Astrocyte (in vitro differentiated cells and primary cell): Measurements from ENCODE around the gene ADRA2B. TPM values are rescaled to one million over a fixed set of nuclear protein-coding genes. Genes with fewer than 3 reads are reported as not detected.
A peak's percentile ranks its signal among the peaks of the same experiment; 100 is the strongest.

Experiments
- DNase-seq: peaks from one replicate; pipeline ENCODE4 v3.0.0-alpha.2; 2010; ENCODE audit warnings: low read depth
- FAIRE-seq: peaks from 2 replicates; lab custom pipeline; 2011; peaks lifted over from hg19 to GRCh38; lab: Jason Lieb, UNC
- H2AFZ ChIP-seq: 2 replicates; pipeline ENCODE4 v1.6.0; 2012; ENCODE audit warnings: low read depth, low read length, inconsistent platforms
- H3K27ac ChIP-seq: 2 replicates; pipeline ENCODE4 v1.5.1; 2011; ENCODE audit warnings: low read depth, low read length, inconsistent platforms
- H3K27me3 ChIP-seq: 2 replicates; pipeline ENCODE4 v1.6.0; 2011; ENCODE audit warnings: low read length, inconsistent platforms; ENCODE audit not compliant: insufficient read depth
- H3K36me3 ChIP-seq: 2 replicates; pipeline ENCODE4 v1.5.1; 2011; ENCODE audit warnings: low read length, inconsistent platforms; ENCODE audit not compliant: insufficient read depth
- H3K4me1 ChIP-seq: 2 replicates; pipeline ENCODE4 v1.5.1; 2011; ENCODE audit warnings: low read length, inconsistent platforms; ENCODE audit not compliant: insufficient read depth
- H3K4me2 ChIP-seq: 2 replicates; pipeline ENCODE4 v1.6.0; 2012; ENCODE audit warnings: low read length, inconsistent platforms
- H3K4me3 ChIP-seq: 2 replicates; pipeline ENCODE4 v1.5.1; 2011; ENCODE audit warnings: low read depth, mild to moderate bottlenecking, low read length, inconsistent platforms; ENCODE audit not compliant: insufficient read depth
- H3K79me2 ChIP-seq: 2 replicates; pipeline ENCODE4 v1.6.0; 2012; ENCODE audit warnings: mild to moderate bottlenecking, low read length, inconsistent platforms; ENCODE audit not compliant: insufficient read depth
- H3K9ac ChIP-seq: 2 replicates; pipeline ENCODE4 v1.6.0; 2012; ENCODE audit warnings: mild to moderate bottlenecking, low read length, inconsistent platforms
- H3K9me3 ChIP-seq: 2 replicates; pipeline ENCODE4 v1.5.1; 2012; ENCODE audit warnings: low read depth, mild to moderate bottlenecking, low read length, inconsistent platforms; ENCODE audit not compliant: insufficient read depth
- H4K20me1 ChIP-seq: 2 replicates; pipeline ENCODE4 v1.6.0; 2012; ENCODE audit warnings: low read length, inconsistent platforms; ENCODE audit not compliant: insufficient read depth
- H3K27ac Mint-ChIP-seq: one replicate; pipeline ENCODE4 v1.8.0; 2021; ENCODE audit warnings: mild to moderate bottlenecking, mixed read lengths; ENCODE audit not compliant: unreplicated experiment
- H3K27me3 Mint-ChIP-seq: one replicate; pipeline ENCODE4 v1.8.0; 2021; ENCODE audit warnings: low read depth, mixed read lengths; ENCODE audit not compliant: unreplicated experiment
- H3K36me3 Mint-ChIP-seq: one replicate; pipeline ENCODE4 v1.8.0; 2021; ENCODE audit warnings: low read depth, mixed read lengths; ENCODE audit not compliant: unreplicated experiment
- H3K4me1 Mint-ChIP-seq: one replicate; pipeline ENCODE4 v1.8.0; 2021; ENCODE audit warnings: low read depth, mixed read lengths; ENCODE audit not compliant: unreplicated experiment
- H3K4me3 Mint-ChIP-seq: one replicate; pipeline ENCODE4 v1.8.0; 2021; ENCODE audit warnings: mild to moderate bottlenecking, moderate library complexity, mixed read lengths; ENCODE audit not compliant: unreplicated experiment
- H3K9me3 Mint-ChIP-seq: one replicate; pipeline ENCODE4 v1.8.0; 2021; ENCODE audit warnings: mild to moderate bottlenecking, mixed read lengths; ENCODE audit not compliant: unreplicated experiment
- CTCF ChIP-seq: IDR thresholded peaks from 2 replicates; pipeline ENCODE4 v1.5.1; 2011; ENCODE audit warnings: low read depth, mild to moderate bottlenecking, inconsistent platforms, low read length, moderate library complexity; ENCODE audit not compliant: insufficient read depth
- EZH2 ChIP-seq: IDR thresholded peaks from 2 replicates; pipeline ENCODE4 v1.6.1; 2012; ENCODE audit warnings: mild to moderate bottlenecking, low read length, inconsistent platforms; ENCODE audit not compliant: insufficient read depth
- total RNA-seq: library from RNA; stranded (reverse); gene quantifications from 2 replicates; pipeline ENCODE4 v1.2.1, GENCODE V29; 2021

Gene ADRA2B
- total RNA-seq, 1 donor from 2014 or later, result not detected

- H4K20me1 ChIP-seq, result no peaks in the 10 kb centered on the region
- Mint-ChIP-seq H3K27me3 (peaks cover 13% of the 10 kb centered on the region), H3K27ac (no peak overlapping the region), H3K4me3 (no peak overlapping the region), H3K36me3 (no peaks in the 10 kb centered on the region), H3K9me3 (peaks cover 3% of the 10 kb centered on the region), H3K4me1 (no peaks in the 10 kb centered on the region)
- H3K4me2 ChIP-seq, result no peak overlapping the region
- no peak for DNase-seq
- no peak for FAIRE-seq
- H2AFZ ChIP-seq, result peak overlapping the region; percentile 56
- no peaks in the 10 kb centered on the region for H3K36me3 ChIP-seq
- no peak overlapping the region for H3K9ac ChIP-seq
- no peak overlapping the region for H3K4me3 ChIP-seq
- no peaks in the 10 kb centered on the region for H3K79me2 ChIP-seq
- H3K9me3 ChIP-seq, result no peaks in the 10 kb centered on the region
- H3K4me1 ChIP-seq, result peaks cover 4% of the 10 kb centered on the region
- H3K27ac ChIP-seq, result no peak overlapping the region
- H3K27me3 ChIP-seq, result no peaks in the 10 kb centered on the region
- TF ChIP-seq EZH2 (no peak), CTCF (no peak)
Observed at GRCh38 chr2:96163768-96164429, 47.5 kb upstream of the ADRA2B start.

- H3K9me3 ChIP-seq, result no peaks in the 10 kb centered on the region
- no peak for DNase-seq
- no peak overlapping the region for H3K27ac Mint-ChIP-seq
Observed at GRCh38 chr2:96163415-96163767, 47.0 kb upstream of the ADRA2B start.

More at GRCh38 chr2:96163415-96163767, 47.0 kb upstream of the ADRA2B start:
- no peaks in the 10 kb centered on the region for H3K36me3 ChIP-seq
- no peak for TF ChIP-seq EZH2
- TF ChIP-seq CTCF, result no peak
- Mint-ChIP-seq H3K36me3 (no peaks in the 10 kb centered on the region), H3K27me3 (peaks cover 17% of the 10 kb centered on the region), H3K4me3 (no peak overlapping the region), H3K9me3 (peaks cover 3% of the 10 kb centered on the region), H3K4me1 (no peaks in the 10 kb centered on the region)
- no peak overlapping the region for H3K4me2 ChIP-seq
- no peak overlapping the region for H2AFZ ChIP-seq
- no peak for FAIRE-seq
- no peaks in the 10 kb centered on the region for H3K27me3 ChIP-seq
- no peaks in the 10 kb centered on the region for H3K79me2 ChIP-seq
- no peaks in the 10 kb centered on the region for H4K20me1 ChIP-seq
- H3K4me3 ChIP-seq, result no peak overlapping the region
- H3K27ac ChIP-seq, result no peak overlapping the region
- H3K4me1 ChIP-seq, result peaks cover 4% of the 10 kb centered on the region
- H3K9ac ChIP-seq, result no peak overlapping the region
